NCI-H1048 (cell line): ENCODE measurements around the gene GNG2.
"Not testable (repeated sequence)": the region's sequence is repeated elsewhere in the genome, so short reads cannot be mapped to it uniquely, and the experiment has no call there.

Source experiments
- DNase-seq: peaks from one replicate; lab custom pipeline; 2025; lab: John Stamatoyannopoulos, UW

GNG2 gene

GRCh38 chr14:51894250-51894649, 33.8 kb downstream of the GNG2 start:
- no peak for DNase-seq

- DNase-seq = no peak
These were observed 35.0 kb downstream of the GNG2 start for GRCh38 chr14:51895375-51895774.

GRCh38 chr14:51897791-51898355, 37.5 kb downstream of the GNG2 start:
- no peak for DNase-seq

- no peak for DNase-seq
These were observed 41.1 kb downstream of the GNG2 start for GRCh38 chr14:51901475-51902024.

GRCh38 chr14:51905656-51906121, 45.3 kb downstream of the GNG2 start:
- not testable (repeated sequence) for DNase-seq

GRCh38 chr14:51908086-51908485, 47.7 kb downstream of the GNG2 start:
- no peak for DNase-seq

- DNase-seq = no peak
These were observed 51.8 kb downstream of the GNG2 start for GRCh38 chr14:51912112-51912786.

GRCh38 chr14:51914310-51914709, 53.9 kb downstream of the GNG2 start:
- no peak for DNase-seq

- DNase-seq = no peak
These were observed 56.8 kb downstream of the GNG2 start for GRCh38 chr14:51917193-51917592.

- DNase-seq = no peak
These were observed 60.6 kb downstream of the GNG2 start for GRCh38 chr14:51921026-51921425.

- no peak for DNase-seq
These were observed 62.2 kb downstream of the GNG2 start for GRCh38 chr14:51922624-51923023.

- no peak for DNase-seq
These were observed 64.2 kb downstream of the GNG2 start for GRCh38 chr14:51924600-51924999.

GRCh38 chr14:51925980-51926379, 65.6 kb downstream of the GNG2 start:
- no peak for DNase-seq

- no peak for DNase-seq
These were observed 66.0 kb downstream of the GNG2 start for GRCh38 chr14:51926449-51926848.

GRCh38 chr14:51928568-51928967, 68.2 kb downstream of the GNG2 start:
- DNase-seq = no peak

GRCh38 chr14:51929166-51929565, 68.8 kb downstream of the GNG2 start:
- no peak for DNase-seq

- no peak for DNase-seq
These were observed 69.7 kb downstream of the GNG2 start for GRCh38 chr14:51929910-51930682.

GRCh38 chr14:51931308-51931707, 70.9 kb downstream of the GNG2 start:
- DNase-seq = no peak

GRCh38 chr14:51933191-51933590, 72.8 kb downstream of the GNG2 start:
- DNase-seq = no peak

- DNase-seq = no peak
These were observed 77.7 kb downstream of the GNG2 start for GRCh38 chr14:51938137-51938536.

GRCh38 chr14:51938821-51939220, 78.4 kb downstream of the GNG2 start:
- DNase-seq = no peak

- DNase-seq = no peak
These were observed 78.8 kb downstream of the GNG2 start for GRCh38 chr14:51939226-51939625.

- DNase-seq = no peak
These were observed 79.4 kb downstream of the GNG2 start for GRCh38 chr14:51939755-51940301.
